Activated CD4-positive, alpha-beta T cell treated with anti-CD3 and anti-CD28 coated beads, Interleukin-10, Interleukin-2, amounts not matched to agents 100 ng/mL and 50 ng/mL, durations not matched to agents 16 hours and 8 hours (primary cell): ENCODE results near the gene CD38.

Experiments
- DNase-seq: peaks from one replicate; pipeline ENCODE4 v3.0.0-alpha.2; 2020

The CD38 gene

GRCh38 chr4:15870079-15870478, 92.0 kb downstream of the CD38 start:
- no peak for DNase-seq

- DNase-seq = no peak
Observed at GRCh38 chr4:15870921-15871664, 93.0 kb downstream of the CD38 start.

- no peak for DNase-seq
Observed at GRCh38 chr4:15873117-15873516, 95.0 kb downstream of the CD38 start.

- no peak for DNase-seq
Observed at GRCh38 chr4:15874671-15875070, 96.5 kb downstream of the CD38 start.

- DNase-seq = no peak
Observed at GRCh38 chr4:15875663-15876460, 97.7 kb downstream of the CD38 start.

GRCh38 chr4:15878011-15878410, 99.9 kb downstream of the CD38 start:
- DNase-seq = no peak

GRCh38 chr4:15881820-15882219, 103.7 kb downstream of the CD38 start:
- DNase-seq = no peak

GRCh38 chr4:15882675-15883086, 104.6 kb downstream of the CD38 start:
- peak; percentile 66 for DNase-seq

GRCh38 chr4:15883610-15884243, 105.6 kb downstream of the CD38 start:
- no peak for DNase-seq

GRCh38 chr4:15884666-15885065, 106.5 kb downstream of the CD38 start:
- no peak for DNase-seq

GRCh38 chr4:15885422-15885821, 107.3 kb downstream of the CD38 start:
- DNase-seq = no peak

GRCh38 chr4:15888515-15888914, 110.4 kb downstream of the CD38 start:
- DNase-seq = no peak

- DNase-seq = no peak
Observed at GRCh38 chr4:15890246-15890829, 112.2 kb downstream of the CD38 start.

GRCh38 chr4:15891312-15891711, 113.2 kb downstream of the CD38 start:
- DNase-seq = no peak

- no peak for DNase-seq
Observed at GRCh38 chr4:15893962-15894361, 115.8 kb downstream of the CD38 start.

- DNase-seq = no peak
Observed at GRCh38 chr4:15894393-15894792, 116.3 kb downstream of the CD38 start.

- DNase-seq = no peak
Observed at GRCh38 chr4:15894921-15895916, 117.1 kb downstream of the CD38 start.

- DNase-seq = no peak
Observed at GRCh38 chr4:15897577-15897976, 119.4 kb downstream of the CD38 start.

GRCh38 chr4:15898902-15899301, 120.8 kb downstream of the CD38 start:
- no peak for DNase-seq

- no peak for DNase-seq
Observed at GRCh38 chr4:15899511-15899910, 121.4 kb downstream of the CD38 start.

- no peak for DNase-seq
Observed at GRCh38 chr4:15901007-15901406, 122.9 kb downstream of the CD38 start.

GRCh38 chr4:15901998-15902397, 123.9 kb downstream of the CD38 start:
- peak; percentile 31 for DNase-seq
